ENCODE results near the gene HNF4A.

Gene HNF4A

GRCh38 chr20:44394702-44395460, 39.4 kb downstream of the HNF4A start:
- H3K9me3 ChIP-seq (ENCODE audit: insufficient read depth, low read depth, low read length), result no peaks in the 10 kb centered on the region
- no peak overlapping the region for H3K27ac ChIP-seq (ENCODE audit: low read length)
- no peak overlapping the region for H3K9ac ChIP-seq (ENCODE audit: low read depth, low read length)
- no peaks in the 10 kb centered on the region for H3K36me3 ChIP-seq (ENCODE audit: insufficient read depth, low read depth, low read length)
- no peaks in the 10 kb centered on the region for H3K4me1 ChIP-seq (ENCODE audit: insufficient read depth, low read length)
- H3K27me3 ChIP-seq (ENCODE audit: insufficient read depth, low read length), result peaks cover under 1% of the 10 kb centered on the region; the same call in 1 of the 2 replicates
- H3K4me3 ChIP-seq (ENCODE audit: low read length), result no peak overlapping the region

- no peak overlapping the region for H3K4me3 ChIP-seq (ENCODE audit: low read length)
- H3K27ac ChIP-seq (ENCODE audit: low read length), result no peak overlapping the region
- H3K9ac ChIP-seq (ENCODE audit: low read depth, low read length), result no peak overlapping the region
- no peaks in the 10 kb centered on the region for H3K36me3 ChIP-seq (ENCODE audit: insufficient read depth, low read depth, low read length)
- no peaks in the 10 kb centered on the region for H3K27me3 ChIP-seq (ENCODE audit: insufficient read depth, low read length)
- H3K9me3 ChIP-seq (ENCODE audit: insufficient read depth, low read depth, low read length), result no peaks in the 10 kb centered on the region
- no peaks in the 10 kb centered on the region for H3K4me1 ChIP-seq (ENCODE audit: insufficient read depth, low read length)
These were observed 40.2 kb downstream of the HNF4A start for GRCh38 chr20:44395461-44396340.

GRCh38 chr20:44396369-44397130, 41.1 kb downstream of the HNF4A start:
- Histone ChIP-seq H3K9ac (ENCODE audit: low read depth, low read length) (no peak overlapping the region), H3K4me1 (ENCODE audit: insufficient read depth, low read length) (no peaks in the 10 kb centered on the region), H3K27ac (ENCODE audit: low read length) (no peak overlapping the region), H3K4me3 (ENCODE audit: low read length) (no peak overlapping the region), H3K9me3 (ENCODE audit: insufficient read depth, low read depth, low read length) (no peaks in the 10 kb centered on the region), H3K27me3 (ENCODE audit: insufficient read depth, low read length) (no peaks in the 10 kb centered on the region), H3K36me3 (ENCODE audit: insufficient read depth, low read depth, low read length) (no peaks in the 10 kb centered on the region)

DNA sequence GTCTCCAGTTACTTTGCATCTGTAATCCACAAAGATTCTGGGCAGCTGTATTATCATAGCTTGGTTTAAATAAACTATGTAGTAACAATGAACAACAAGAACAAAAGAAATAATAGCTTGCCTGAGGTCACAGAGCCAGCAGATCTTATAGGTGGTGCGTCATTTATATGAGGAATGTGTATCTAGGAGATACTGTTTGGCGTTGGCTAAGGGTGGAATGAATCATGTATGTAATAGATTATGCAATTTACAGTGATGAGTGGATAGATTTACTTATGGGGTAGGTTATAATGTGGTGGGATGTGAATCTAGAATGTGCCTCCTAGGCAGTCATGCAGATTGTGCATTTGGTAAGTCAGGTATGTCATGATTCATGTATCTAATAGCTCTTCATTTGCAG, 42.8 kb downstream of the HNF4A start:
- no peak overlapping the region for H3K27ac ChIP-seq (ENCODE audit: low read length)
- no peak overlapping the region for H3K4me3 ChIP-seq (ENCODE audit: low read length)
- no peaks in the 10 kb centered on the region for H3K9me3 ChIP-seq (ENCODE audit: insufficient read depth, low read depth, low read length)
- no peaks in the 10 kb centered on the region for H3K4me1 ChIP-seq (ENCODE audit: insufficient read depth, low read length)
- H3K36me3 ChIP-seq (ENCODE audit: insufficient read depth, low read depth, low read length), result no peaks in the 10 kb centered on the region
- no peak overlapping the region for H3K9ac ChIP-seq (ENCODE audit: low read depth, low read length)
- H3K27me3 ChIP-seq (ENCODE audit: insufficient read depth, low read length), result no peaks in the 10 kb centered on the region

DNA sequence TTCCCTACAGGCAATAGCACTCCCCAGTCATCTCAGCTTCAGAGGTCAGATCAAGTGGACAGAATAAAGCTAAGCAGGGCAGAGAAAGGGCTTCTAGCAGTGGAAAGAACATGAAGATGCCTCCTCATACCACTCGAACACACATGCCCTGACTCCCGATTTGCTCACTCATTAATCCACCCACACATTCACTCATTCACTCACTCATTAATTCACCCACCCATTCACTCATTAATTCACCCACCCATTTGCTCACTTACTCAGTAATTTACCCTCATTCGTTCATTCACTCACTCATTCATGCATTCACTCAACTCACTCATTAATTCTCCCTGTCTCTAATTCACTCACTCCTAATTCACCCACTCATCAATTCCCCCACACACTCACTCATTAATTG, 43.9 kb downstream of the HNF4A start:
- H3K4me3 ChIP-seq (ENCODE audit: low read length), result no peak overlapping the region
- H3K9me3 ChIP-seq (ENCODE audit: insufficient read depth, low read depth, low read length), result no peaks in the 10 kb centered on the region
- H3K36me3 ChIP-seq (ENCODE audit: insufficient read depth, low read depth, low read length), result no peaks in the 10 kb centered on the region
- H3K27me3 ChIP-seq (ENCODE audit: insufficient read depth, low read length), result no peaks in the 10 kb centered on the region
- no peaks in the 10 kb centered on the region for H3K4me1 ChIP-seq (ENCODE audit: insufficient read depth, low read length)
- H3K27ac ChIP-seq (ENCODE audit: low read length), result no peak overlapping the region
- no peak overlapping the region for H3K9ac ChIP-seq (ENCODE audit: low read depth, low read length)

GRCh38 chr20:44400671-44400969, 45.1 kb downstream of the HNF4A start:
- H3K9ac ChIP-seq (ENCODE audit: low read depth, low read length), result no peak overlapping the region
- H3K27ac ChIP-seq (ENCODE audit: low read length), result no peak overlapping the region

GRCh38 chr20:44400970-44401769, 45.7 kb downstream of the HNF4A start:
- H3K27ac ChIP-seq (ENCODE audit: low read length), result no peak overlapping the region
- H3K9ac ChIP-seq (ENCODE audit: low read depth, low read length), result no peak overlapping the region
- H3K4me1 ChIP-seq (ENCODE audit: insufficient read depth, low read length), result no peaks in the 10 kb centered on the region
- no peaks in the 10 kb centered on the region for H3K27me3 ChIP-seq (ENCODE audit: insufficient read depth, low read length)
- H3K4me3 ChIP-seq (ENCODE audit: low read length), result no peak overlapping the region
- H3K9me3 ChIP-seq (ENCODE audit: insufficient read depth, low read depth, low read length), result no peaks in the 10 kb centered on the region
- H3K36me3 ChIP-seq (ENCODE audit: insufficient read depth, low read depth, low read length), result no peaks in the 10 kb centered on the region

More at GRCh38 chr20:44400671-44400969, 45.1 kb downstream of the HNF4A start:
- H3K4me3 ChIP-seq (ENCODE audit: low read length), result no peak overlapping the region
- no peaks in the 10 kb centered on the region for H3K4me1 ChIP-seq (ENCODE audit: insufficient read depth, low read length)
- H3K36me3 ChIP-seq (ENCODE audit: insufficient read depth, low read depth, low read length), result no peaks in the 10 kb centered on the region
- H3K9me3 ChIP-seq (ENCODE audit: insufficient read depth, low read depth, low read length), result no peaks in the 10 kb centered on the region
- H3K27me3 ChIP-seq (ENCODE audit: insufficient read depth, low read length), result no peaks in the 10 kb centered on the region

DNA sequence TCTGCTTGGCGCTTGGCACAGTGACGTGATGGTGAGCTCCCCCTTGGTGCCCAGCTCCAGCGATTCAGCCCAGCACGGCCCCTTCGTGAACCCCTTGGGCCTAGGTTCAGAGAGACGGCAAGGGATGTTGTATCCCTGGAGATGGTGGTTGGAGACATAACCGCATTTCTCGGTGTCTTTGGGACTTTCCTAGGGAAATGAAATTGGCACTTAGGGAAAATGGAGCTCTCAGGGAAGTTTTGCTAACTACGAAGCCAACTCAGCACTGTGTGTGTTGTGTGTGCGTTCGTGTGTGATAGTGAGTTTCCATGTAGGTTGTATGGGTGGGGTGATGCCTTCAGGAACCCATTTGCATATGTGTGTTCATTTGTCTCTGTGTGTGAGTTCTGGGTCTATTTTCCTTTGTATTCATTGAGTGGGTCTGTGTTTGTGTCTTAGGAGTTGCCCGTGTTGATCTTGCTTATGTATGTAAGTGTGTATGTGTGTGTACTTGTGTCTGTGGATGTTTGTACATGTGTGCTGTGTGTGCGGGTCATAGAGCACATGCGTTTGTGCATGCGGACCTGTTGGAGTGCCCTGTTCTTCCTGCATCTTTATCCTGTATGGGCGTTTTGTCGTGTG, 46.4 kb downstream of the HNF4A start:
- Histone ChIP-seq H3K27ac (ENCODE audit: low read length) (no peak overlapping the region), H3K4me1 (ENCODE audit: insufficient read depth, low read length) (no peaks in the 10 kb centered on the region), H3K27me3 (ENCODE audit: insufficient read depth, low read length) (no peaks in the 10 kb centered on the region), H3K36me3 (ENCODE audit: insufficient read depth, low read depth, low read length) (no peaks in the 10 kb centered on the region), H3K9me3 (ENCODE audit: insufficient read depth, low read depth, low read length) (no peaks in the 10 kb centered on the region), H3K4me3 (ENCODE audit: low read length) (no peak overlapping the region), H3K9ac (ENCODE audit: low read depth, low read length) (no peak overlapping the region)

- Histone ChIP-seq H3K9me3 (ENCODE audit: insufficient read depth, low read depth, low read length) (no peaks in the 10 kb centered on the region), H3K4me3 (ENCODE audit: low read length) (no peak overlapping the region), H3K4me1 (ENCODE audit: insufficient read depth, low read length) (no peaks in the 10 kb centered on the region), H3K9ac (ENCODE audit: low read depth, low read length) (no peak overlapping the region), H3K27me3 (ENCODE audit: insufficient read depth, low read length) (no peaks in the 10 kb centered on the region), H3K27ac (ENCODE audit: low read length) (no peak overlapping the region), H3K36me3 (ENCODE audit: insufficient read depth, low read depth, low read length) (no peaks in the 10 kb centered on the region)
These were observed 47.1 kb downstream of the HNF4A start for GRCh38 chr20:44402391-44403193.

DNA sequence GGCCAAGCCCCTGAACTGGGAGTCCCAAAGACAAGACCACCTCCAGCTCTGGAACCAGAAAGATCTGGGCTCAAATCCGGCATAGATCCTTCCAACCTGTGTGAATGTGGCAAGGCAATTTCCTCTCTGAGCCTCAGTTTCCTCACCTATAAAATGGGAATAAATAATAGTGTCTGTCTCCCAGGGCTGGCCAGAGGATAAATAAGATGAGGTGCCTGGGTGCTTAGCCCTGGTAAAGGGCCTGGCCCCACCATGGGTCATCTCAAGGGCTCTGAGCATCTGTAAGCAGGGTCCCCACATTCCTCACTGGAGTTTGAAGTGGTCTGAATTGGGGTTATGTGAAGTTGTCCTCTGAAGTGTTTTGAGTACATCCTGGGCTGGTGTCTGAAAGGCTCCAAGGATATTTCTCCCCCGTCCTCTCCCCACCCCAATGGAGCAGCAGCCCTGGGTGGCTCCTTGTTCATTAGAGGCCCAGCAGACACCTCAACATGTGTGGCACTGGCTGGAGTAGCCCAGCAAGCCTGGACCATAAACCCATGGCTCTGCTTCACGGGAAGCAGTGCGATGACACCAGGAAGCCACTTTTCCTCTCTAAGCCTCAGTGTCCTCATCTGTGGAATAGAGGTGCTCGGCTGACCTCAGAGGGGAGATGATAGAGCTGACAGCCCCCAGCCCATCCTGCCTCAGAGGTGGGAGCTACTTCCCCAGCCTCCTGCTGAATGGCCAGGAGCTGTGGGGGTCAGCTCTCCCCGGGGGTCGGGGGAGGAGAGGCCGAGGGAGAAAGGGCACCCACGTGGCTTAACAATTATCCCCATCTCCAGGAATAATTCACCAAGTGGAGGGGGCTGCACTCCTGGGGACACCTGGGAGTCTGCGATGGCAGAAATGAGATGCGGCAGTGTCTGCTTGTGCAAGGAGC, 48.0 kb downstream of the HNF4A start:
- H3K27me3 ChIP-seq (ENCODE audit: insufficient read depth, low read length), result no peaks in the 10 kb centered on the region
- H3K4me3 ChIP-seq (ENCODE audit: low read length), result no peak overlapping the region
- H3K9me3 ChIP-seq (ENCODE audit: insufficient read depth, low read depth, low read length), result no peaks in the 10 kb centered on the region
- no peak overlapping the region for H3K9ac ChIP-seq (ENCODE audit: low read depth, low read length)
- no peaks in the 10 kb centered on the region for H3K36me3 ChIP-seq (ENCODE audit: insufficient read depth, low read depth, low read length)
- H3K27ac ChIP-seq (ENCODE audit: low read length), result no peak overlapping the region
- no peaks in the 10 kb centered on the region for H3K4me1 ChIP-seq (ENCODE audit: insufficient read depth, low read length)

Data from iPS-20b (cell line).